Measurements from ENCODE around the gene MFSD8. TPM values are rescaled to one million over a fixed set of nuclear protein-coding genes. Genes with fewer than 3 reads are reported as not detected.
"Not testable (repeated sequence)": the region's sequence is repeated elsewhere in the genome, so short reads cannot be mapped to it uniquely, and the experiment has no call there.

MFSD8 gene
- total RNA-seq = 8.0 and 9.6 TPM in 2 replicates

GRCh38 chr4:127965062-127965802 lies at the start of gene MFSD8, which contains the start of gene ABHD18:
Gene MFSD8, minus strand, starts transcription at chr4:127965173. Its CDS starts 40 bp downstream, at chr4:127965133.
Gene ABHD18, plus strand, starts transcription at chr4:127965406. Its CDS starts 17,550 bp downstream, at chr4:127982956.
- DNase-seq (ENCODE audit: extremely low read depth, low read depth, low spot score) = peak; percentile 87

GRCh38 chr4:128009428-128009827 lies 44.5 kb upstream of the MFSD8 start:
- DNase-seq (ENCODE audit: extremely low read depth, low read depth, low spot score) = no peak

GRCh38 chr4:128006592-128006991 lies 41.6 kb upstream of the MFSD8 start:
- no peak for DNase-seq (ENCODE audit: extremely low read depth, low read depth, low spot score)

- no peak for DNase-seq (ENCODE audit: extremely low read depth, low read depth, low spot score)
Observed at GRCh38 chr4:127997534-127998388, 32.8 kb upstream of the MFSD8 start.

- not testable (repeated sequence) for DNase-seq (ENCODE audit: extremely low read depth, low read depth, low spot score)
Observed at GRCh38 chr4:127996521-127996920, 31.5 kb upstream of the MFSD8 start.

GRCh38 chr4:127995776-127996175 lies 30.8 kb upstream of the MFSD8 start:
- no peak for DNase-seq (ENCODE audit: extremely low read depth, low read depth, low spot score)

- DNase-seq (ENCODE audit: extremely low read depth, low read depth, low spot score) = no peak
Observed at GRCh38 chr4:127993151-127993550, 28.2 kb upstream of the MFSD8 start.

- no peak for DNase-seq (ENCODE audit: extremely low read depth, low read depth, low spot score)
Observed at GRCh38 chr4:127988638-127989037, 23.7 kb upstream of the MFSD8 start.

- DNase-seq (ENCODE audit: extremely low read depth, low read depth, low spot score) = no peak
Observed at GRCh38 chr4:127985989-127986388, 21.0 kb upstream of the MFSD8 start.

- DNase-seq (ENCODE audit: extremely low read depth, low read depth, low spot score) = no peak
Observed at GRCh38 chr4:127982445-127982844, 17.5 kb upstream of the MFSD8 start.

- DNase-seq (ENCODE audit: extremely low read depth, low read depth, low spot score) = no peak
Observed at GRCh38 chr4:127978930-127979329, 14.0 kb upstream of the MFSD8 start.

GRCh38 chr4:127975121-127975770 lies 10.3 kb upstream of the MFSD8 start:
- DNase-seq (ENCODE audit: extremely low read depth, low read depth, low spot score) = no peak

- DNase-seq (ENCODE audit: extremely low read depth, low read depth, low spot score) = not testable (repeated sequence)
Observed at GRCh38 chr4:127970925-127971324, 6.0 kb upstream of the MFSD8 start.

- DNase-seq (ENCODE audit: extremely low read depth, low read depth, low spot score) = no peak
Observed at GRCh38 chr4:127968586-127968985, 3.6 kb upstream of the MFSD8 start.

GRCh38 chr4:127967141-127967775 lies 2.3 kb upstream of the MFSD8 start:
- no peak for DNase-seq (ENCODE audit: extremely low read depth, low read depth, low spot score)

- DNase-seq (ENCODE audit: extremely low read depth, low read depth, low spot score) = no peak
Observed at GRCh38 chr4:127965803-127966175, 816 bp upstream of the MFSD8 start.

GRCh38 chr4:127964426-127965061 lies 429 bp downstream of the MFSD8 start:
- not testable (repeated sequence) for DNase-seq (ENCODE audit: extremely low read depth, low read depth, low spot score)

GRCh38 chr4:127963633-127964398 lies 1.2 kb downstream of the MFSD8 start:
- DNase-seq (ENCODE audit: extremely low read depth, low read depth, low spot score) = not testable (repeated sequence)

GRCh38 chr4:127959794-127960193 lies 5.2 kb downstream of the MFSD8 start:
- no peak for DNase-seq (ENCODE audit: extremely low read depth, low read depth, low spot score)

GRCh38 chr4:127957105-127957504 lies 7.9 kb downstream of the MFSD8 start:
- DNase-seq (ENCODE audit: extremely low read depth, low read depth, low spot score) = no peak
